ENCODE results near the gene SLC25A45. TPM values are rescaled to one million over a fixed set of nuclear protein-coding genes. Genes with fewer than 3 reads are reported as not detected.
A peak's percentile ranks its signal among the peaks of the same experiment; 100 is the strongest.
"Not testable (repeated sequence)": the region's sequence is repeated elsewhere in the genome, so short reads cannot be mapped to it uniquely, and the experiment has no call there.

SLC25A45 gene
- total and polyA plus RNA-seq, 8 donors, result 16.2 to 58.2 (median 34.7) TPM

GRCh38 chr11:65340226-65340625 lies 42.2 kb downstream of the SLC25A45 start:
- FAIRE-seq, result no peak
- intact Hi-C loops (cut with DNase I), result no loop called here
- Histone ChIP-seq H3K27me3 (no peaks in the 10 kb centered on the region), H3K9me3 (no peaks in the 10 kb centered on the region), H3K27ac (no peak overlapping the region), H3K36me3 (peaks cover 4 to 51% (median 25%) of the 10 kb centered on the region in 3 donors), H3K4me3 (no peak overlapping the region), H3K4me1 (peaks cover 0 to 2% (median 0%) of the 10 kb centered on the region in 3 donors)
- 92 to 95% methylated on average over 11 of the region's 11 CpGs for WGBS, 2 donors
- TF ChIP-seq, protein P1, sequence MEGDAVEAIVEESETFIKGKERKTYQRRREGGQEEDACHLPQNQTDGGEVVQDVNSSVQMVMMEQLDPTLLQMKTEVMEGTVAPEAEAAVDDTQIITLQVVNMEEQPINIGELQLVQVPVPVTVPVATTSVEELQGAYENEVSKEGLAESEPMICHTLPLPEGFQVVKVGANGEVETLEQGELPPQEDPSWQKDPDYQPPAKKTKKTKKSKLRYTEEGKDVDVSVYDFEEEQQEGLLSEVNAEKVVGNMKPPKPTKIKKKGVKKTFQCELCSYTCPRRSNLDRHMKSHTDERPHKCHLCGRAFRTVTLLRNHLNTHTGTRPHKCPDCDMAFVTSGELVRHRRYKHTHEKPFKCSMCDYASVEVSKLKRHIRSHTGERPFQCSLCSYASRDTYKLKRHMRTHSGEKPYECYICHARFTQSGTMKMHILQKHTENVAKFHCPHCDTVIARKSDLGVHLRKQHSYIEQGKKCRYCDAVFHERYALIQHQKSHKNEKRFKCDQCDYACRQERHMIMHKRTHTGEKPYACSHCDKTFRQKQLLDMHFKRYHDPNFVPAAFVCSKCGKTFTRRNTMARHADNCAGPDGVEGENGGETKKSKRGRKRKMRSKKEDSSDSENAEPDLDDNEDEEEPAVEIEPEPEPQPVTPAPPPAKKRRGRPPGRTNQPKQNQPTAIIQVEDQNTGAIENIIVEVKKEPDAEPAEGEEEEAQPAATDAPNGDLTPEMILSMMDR (IDR thresholded peaks at IDR 0.05), result no peak
- ATAC-seq, result no peak
- no peak for DNase-seq

DNA sequence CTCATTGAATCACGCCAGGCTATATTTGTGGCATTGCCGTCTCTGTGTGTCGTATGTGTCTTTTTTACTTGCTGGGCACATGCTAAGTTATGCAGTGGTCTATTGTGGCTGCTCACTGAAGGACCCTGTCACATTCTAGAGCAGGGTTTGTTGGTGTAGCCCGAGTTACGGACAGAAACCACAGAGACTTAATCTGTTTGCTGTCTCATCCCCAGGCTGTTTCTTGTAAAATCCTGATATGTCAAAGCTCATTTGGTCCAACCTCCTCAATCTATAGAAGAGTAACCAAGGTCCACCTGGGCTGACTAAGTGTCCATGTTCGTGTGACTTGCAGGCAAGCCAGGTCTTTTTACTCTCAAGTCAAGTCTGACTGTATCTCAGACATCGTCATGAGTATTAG lies 43.8 kb downstream of the SLC25A45 start:
- no peaks in the 10 kb centered on the region for H3K27me3 ChIP-seq
- peaks cover 0 to 8% (median 7%) of the 10 kb centered on the region in 3 donors for H3K4me1 ChIP-seq
- no peak for FAIRE-seq
- TF ChIP-seq, protein P1 (IDR thresholded peaks at IDR 0.05), result no peak
- H3K36me3 ChIP-seq, result peaks cover 4 to 36% (median 22%) of the 10 kb centered on the region in 3 donors
- WGBS, 2 donors, result 77 to 83% methylated on average over 7 of the region's 7 CpGs
- no peaks in the 10 kb centered on the region for H3K9me3 ChIP-seq
- ATAC-seq, result no peak
- intact Hi-C loops (cut with DNase I), result no loop called here
- H3K4me3 ChIP-seq, result no peak overlapping the region
- no peak overlapping the region for H3K27ac ChIP-seq
- DNase-seq, result no peak

DNA sequence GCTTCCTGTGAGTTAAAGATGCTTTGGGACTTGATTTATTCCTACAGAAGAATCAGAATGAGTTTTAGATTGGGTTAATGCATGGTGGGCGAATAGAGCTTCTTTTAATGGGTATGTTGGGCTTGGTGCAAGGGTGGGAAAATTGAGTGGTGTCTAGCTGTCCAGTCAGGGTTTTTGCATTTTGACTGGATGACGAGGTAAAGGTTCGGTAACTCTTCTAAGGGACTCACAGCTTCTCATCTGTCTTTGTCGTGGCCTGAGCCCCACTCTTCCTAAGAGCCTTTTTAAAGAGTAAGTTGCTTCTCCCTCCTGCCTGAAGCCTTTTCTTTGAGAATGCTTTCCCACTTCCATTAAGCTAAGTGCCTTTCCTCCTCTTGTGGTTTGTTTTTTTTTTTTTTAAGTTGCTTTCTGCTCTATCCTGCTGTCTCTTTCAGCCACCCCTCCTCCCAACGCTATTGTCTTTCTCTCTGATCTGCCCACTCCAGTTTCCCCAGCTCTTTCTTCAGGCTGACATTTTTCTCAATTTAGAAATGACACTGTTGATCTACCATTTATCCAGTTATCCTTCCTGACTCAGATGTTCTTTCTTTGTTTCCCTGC lies 47.6 kb downstream of the SLC25A45 start:
- Histone ChIP-seq H3K36me3 (no peaks in the 10 kb centered on the region), H3K27me3 (no peaks in the 10 kb centered on the region), H3K4me1 (peaks cover 0 to 9% (median 7%) of the 10 kb centered on the region in 3 donors), H3K27ac (no peak overlapping the region), H3K9me3 (no peaks in the 10 kb centered on the region), H3K4me3 (peak overlapping the region; percentile 45 to 93 (median 88))
- ATAC-seq, result no peak
- intact Hi-C loops (cut with DNase I), result no loop called here
- 21 to 34% methylated on average over 5 of the region's 5 CpGs for WGBS, 2 donors
- FAIRE-seq, result no peak
- TF ChIP-seq, protein P1 (IDR thresholded peaks at IDR 0.05), result no peak
- no peak for DNase-seq

GRCh38 chr11:65332591-65332990 lies 49.9 kb downstream of the SLC25A45 start:
- peaks cover 3 to 13% (median 7%) of the 10 kb centered on the region in 3 donors for H3K4me1 ChIP-seq
- H3K27me3 ChIP-seq; H3K4me3 ChIP-seq; H3K27ac ChIP-seq; H3K9me3 ChIP-seq; intact Hi-C loops (cut with DNase I); FAIRE-seq; ATAC-seq; H3K36me3 ChIP-seq: not testable (repeated sequence)
- DNase-seq, result peak in 1 of 6 donors; percentile 7
- WGBS, 2 donors, result 95 to 96% methylated on average over 9 of the region's 9 CpGs

GRCh38 chr11:65330544-65330943 lies 51.9 kb downstream of the SLC25A45 start:
- TF ChIP-seq, protein P1 (IDR thresholded peaks at IDR 0.05), result no peak
- H3K9me3 ChIP-seq, result no peaks in the 10 kb centered on the region
- FAIRE-seq (no peak), ATAC-seq (no peak), DNase-seq (peak in 1 of 6 donors; percentile 11)
- no peaks in the 10 kb centered on the region for H3K27me3 ChIP-seq
- H3K4me1 ChIP-seq, result peaks cover 3 to 13% (median 7%) of the 10 kb centered on the region in 3 donors
- no peak overlapping the region for H3K27ac ChIP-seq
- H3K36me3 ChIP-seq, result no peaks in the 10 kb centered on the region
- intact Hi-C loops (cut with DNase I), result no loop called here
- no peak overlapping the region for H3K4me3 ChIP-seq
- WGBS, 2 donors, result 61 to 62% methylated on average over 7 of the region's 7 CpGs
